GM19324 (cell line): ENCODE results near the gene FAM118A.
"Not testable (repeated sequence)": the region's sequence is repeated elsewhere in the genome, so short reads cannot be mapped to it uniquely, and the experiment has no call there.

Experiments used
- ATAC-seq: cut with Tn5 transposase; IDR thresholded peaks from one replicate; pipeline ENCODE4 v1.9.1; 2021; ENCODE audit warnings: mild to moderate bottlenecking, moderate library complexity; ENCODE audit not compliant: unreplicated experiment, low FRiP score

Gene FAM118A

GRCh38 chr22:45308391-45308956, 1.3 kb upstream of the FAM118A start:
- no peak for ATAC-seq

DNA sequence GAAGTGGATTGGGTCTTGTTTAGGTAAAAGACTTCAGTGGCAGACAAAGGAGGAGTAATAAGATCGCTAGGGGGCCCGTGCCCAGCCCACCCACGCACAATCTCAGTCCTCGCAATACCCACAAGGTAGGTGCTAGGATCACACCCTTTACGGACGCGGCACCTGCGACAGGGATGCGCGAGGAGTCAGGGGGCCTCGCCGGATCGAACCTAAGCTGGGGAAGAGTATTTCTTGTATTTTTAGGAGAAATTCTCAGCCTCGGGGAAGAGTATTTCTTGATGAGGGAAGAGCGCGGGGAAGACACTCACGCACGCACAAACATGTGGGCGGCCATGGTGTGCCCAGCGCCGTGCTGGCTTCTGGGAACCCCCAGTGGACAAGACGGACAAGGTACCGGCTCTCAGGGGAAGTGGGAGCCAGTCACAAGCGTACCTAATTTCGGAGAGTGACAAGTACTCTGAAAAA, 745 bp upstream of the FAM118A start:
- no peak for ATAC-seq

DNA sequence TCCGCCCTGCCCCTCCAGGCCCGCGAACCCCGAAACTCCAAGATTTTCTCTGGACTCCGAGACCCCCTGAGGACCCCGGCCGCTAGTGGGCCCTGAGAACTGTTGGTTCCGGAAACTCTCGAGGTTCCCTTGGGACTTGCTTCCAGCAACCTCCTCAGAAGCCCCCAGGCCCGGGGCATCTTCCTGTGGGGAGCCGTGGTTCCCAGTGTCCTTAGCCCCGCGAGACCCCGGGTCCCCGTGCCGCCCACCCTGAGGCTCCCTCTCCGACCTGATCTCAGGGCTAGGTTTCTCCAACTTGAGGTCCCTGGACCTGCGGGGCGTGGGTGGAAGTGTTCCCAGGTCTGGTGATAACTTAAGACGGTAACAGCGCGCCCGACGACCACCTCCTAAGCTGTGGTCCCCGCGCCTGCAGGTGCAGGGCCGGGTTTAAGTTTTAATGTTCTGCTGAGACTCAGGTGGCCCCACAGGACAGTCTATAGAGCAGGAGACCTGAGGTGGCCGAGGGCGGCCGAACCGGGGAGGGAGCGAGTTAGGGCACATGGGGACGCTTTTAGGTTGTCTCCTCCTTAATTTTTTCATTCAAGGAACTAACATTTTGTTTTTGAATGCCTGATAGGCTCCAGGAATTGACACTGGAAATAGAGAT, 720 bp downstream of the FAM118A start:
- no peak for ATAC-seq

GRCh38 chr22:45310977-45311531, 1.3 kb downstream of the FAM118A start:
- ATAC-seq = no peak

GRCh38 chr22:45312415-45312814, 2.7 kb downstream of the FAM118A start:
- no peak for ATAC-seq

DNA sequence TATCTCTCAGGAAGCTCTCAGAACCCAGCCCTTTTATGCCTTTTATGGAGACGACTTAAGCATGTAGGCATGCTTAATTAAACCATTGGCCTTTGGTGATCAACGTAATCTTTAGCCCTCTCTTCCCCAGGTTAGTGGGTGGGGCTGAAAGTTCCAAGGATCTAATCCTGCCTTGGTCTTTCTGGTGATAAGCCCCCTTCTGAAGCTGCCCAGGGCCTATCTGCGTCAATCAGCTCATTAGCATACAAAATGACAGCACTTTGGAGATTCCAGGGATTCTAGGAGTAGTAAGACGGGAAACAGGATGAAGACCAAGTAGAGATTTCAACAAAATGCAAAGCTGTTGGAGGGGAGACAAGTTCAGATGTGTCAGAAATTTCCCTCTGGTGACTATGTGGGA, 3.1 kb downstream of the FAM118A start:
- ATAC-seq = no peak

GRCh38 chr22:45314054-45314721, 4.5 kb downstream of the FAM118A start:
- ATAC-seq = no peak

DNA sequence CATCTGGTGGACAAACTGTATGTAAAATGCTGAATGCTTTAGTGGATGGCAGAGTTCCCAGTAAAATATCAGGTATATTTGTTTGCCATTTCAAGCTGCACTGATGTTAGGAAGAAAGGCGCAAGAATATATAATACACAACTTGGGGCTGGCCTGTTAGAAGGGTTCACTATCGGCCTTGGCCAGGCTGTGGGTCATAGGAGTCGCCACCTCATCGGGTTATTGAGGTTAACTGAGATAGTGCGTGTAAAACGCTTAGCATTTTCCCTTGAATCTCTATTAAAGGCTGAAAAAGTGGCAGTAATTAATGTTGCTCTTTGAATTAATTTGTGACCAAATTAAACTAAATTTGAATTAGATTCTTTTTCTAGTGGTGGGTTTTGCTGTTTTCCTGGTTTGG, 5.1 kb downstream of the FAM118A start:
- no peak for ATAC-seq

DNA sequence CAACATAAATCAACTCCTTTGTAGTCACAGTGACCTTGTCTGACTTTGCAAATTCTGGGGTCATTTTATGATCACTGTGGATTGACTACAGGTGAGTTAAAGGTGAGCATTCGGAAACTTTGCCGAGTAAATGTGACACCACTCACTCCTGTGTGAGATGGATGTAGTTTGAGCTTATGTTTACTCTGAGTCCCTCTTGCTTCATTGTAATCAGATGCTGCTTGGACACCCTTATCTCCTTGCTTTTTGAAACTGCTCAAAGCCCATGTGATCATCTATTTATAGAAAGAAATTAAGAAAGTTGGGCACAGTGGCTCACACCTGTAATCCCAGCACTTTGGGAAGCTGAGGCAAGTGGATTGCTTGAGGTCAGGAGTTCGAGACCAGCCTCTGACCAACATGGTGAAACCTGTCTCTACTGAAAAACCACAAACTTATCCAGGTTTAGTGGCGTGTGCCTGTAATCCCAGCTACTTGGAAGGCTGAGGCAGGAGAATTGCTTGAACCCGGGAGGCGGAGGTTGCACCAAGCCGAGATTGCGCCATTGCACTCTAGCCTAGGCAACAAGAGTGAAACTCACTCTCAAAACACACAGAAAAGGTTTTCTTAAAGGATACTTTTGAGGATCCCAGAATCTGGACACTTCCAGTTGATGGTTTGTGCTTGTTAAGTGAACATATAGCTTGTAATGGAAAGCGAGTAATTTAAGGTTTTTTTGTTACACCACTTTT, 7.2 kb downstream of the FAM118A start:
- no peak for ATAC-seq

DNA sequence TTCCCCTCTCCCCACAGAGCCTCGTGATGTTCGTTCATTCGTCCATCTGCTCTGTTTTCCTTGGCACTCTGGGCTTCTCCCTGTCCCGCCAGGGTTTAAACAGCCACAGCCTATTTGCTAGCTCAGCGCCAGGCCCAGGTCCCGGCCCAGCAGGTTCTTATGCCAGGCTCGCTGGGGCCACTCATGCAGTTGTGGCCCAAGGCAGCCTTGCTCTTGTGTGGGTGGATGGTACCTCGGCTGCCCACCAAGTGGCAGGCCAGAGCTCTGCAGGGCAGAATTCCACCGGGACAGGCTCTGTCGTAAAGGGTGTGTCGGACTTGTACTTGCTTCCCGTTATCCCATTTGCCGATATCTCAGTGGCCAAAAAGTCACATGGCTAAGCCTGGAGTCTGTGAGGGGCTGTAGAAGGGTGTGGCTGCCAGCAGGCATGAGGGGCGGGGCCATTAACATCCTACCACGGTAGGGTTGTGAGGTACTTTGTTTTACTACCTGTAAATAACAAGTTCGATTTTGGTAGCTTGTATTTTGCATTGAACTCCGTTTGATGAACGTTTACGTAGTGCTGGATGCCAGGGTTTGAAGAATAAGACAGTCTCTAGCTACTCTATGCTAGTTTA, 7.9 kb downstream of the FAM118A start:
- ATAC-seq = peak; percentile 12

- peak; percentile 50 for ATAC-seq
These were observed 8.4 kb downstream of the FAM118A start for GRCh38 chr22:45318168-45318557.

- ATAC-seq = peak; percentile 19
These were observed 9.0 kb downstream of the FAM118A start for GRCh38 chr22:45318558-45319323.

DNA sequence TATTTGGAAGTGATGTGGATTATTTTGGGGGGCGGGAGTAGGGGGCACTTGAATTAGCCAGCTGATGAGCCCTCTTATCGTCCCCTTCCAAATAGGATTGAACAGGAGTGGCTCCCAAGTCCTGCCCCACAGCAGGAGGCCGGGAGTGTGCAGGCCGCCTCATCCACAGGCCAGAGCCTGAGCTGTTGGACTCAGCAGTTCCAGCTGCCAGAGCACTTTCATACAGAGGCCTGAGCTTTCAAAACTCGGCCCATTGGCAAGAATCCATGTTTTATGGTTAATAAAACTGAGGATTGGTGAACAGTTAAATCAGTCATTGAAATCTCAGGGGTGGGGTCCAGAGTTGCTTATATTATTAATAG, 9.6 kb downstream of the FAM118A start:
- ATAC-seq = no peak

DNA sequence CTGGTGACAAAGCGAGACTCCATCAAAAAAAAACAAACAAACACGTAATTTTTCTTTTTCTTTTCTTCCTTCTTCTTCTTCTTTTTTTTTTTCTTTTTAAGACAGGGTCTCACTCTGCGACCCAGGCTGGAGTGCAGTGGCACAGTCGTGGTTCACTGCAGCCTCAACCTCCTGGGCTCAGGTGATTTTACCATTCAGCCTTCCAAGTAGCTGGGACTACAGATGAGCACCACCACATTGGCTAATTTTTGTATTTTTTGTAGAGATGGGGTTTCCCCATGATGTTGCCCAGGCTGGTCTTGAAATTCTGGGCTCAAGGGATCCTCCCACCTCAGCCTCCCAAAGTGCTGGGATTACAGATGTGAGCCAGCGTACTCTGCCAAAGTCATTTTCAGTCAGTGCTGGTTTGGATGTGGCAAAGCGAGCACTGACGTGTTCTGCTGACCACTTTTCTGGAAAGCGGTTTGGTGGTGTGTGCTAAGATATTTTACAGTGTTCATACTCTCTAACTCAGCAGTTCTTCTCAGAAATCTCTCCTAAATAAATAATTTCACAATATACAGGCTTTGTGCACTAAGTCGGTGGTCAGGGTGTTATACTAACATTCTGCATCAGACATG, 10.7 kb downstream of the FAM118A start:
- ATAC-seq = no peak

DNA sequence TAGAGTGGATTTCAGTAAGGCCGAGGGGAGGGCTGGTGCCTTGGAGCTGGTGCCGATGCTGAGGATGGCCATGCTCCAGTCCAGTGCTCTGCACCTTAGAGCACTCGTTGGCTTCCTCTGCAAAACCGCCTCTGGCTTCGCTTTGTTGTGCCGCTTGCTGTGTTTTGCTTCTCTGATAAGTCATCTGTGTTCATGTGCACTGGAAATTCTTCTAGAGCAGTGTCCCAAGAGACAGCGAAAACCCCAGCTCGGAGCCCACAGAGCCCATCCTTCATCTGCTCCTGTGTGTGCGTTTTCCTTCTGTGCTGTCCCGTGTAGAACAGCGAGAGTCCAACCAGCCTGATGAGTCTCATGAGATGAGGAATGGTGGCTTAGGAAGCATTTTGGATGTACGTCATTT, 12.1 kb downstream of the FAM118A start:
- ATAC-seq = no peak

- no peak for ATAC-seq
These were observed 13.3 kb downstream of the FAM118A start for GRCh38 chr22:45322873-45323525.

DNA sequence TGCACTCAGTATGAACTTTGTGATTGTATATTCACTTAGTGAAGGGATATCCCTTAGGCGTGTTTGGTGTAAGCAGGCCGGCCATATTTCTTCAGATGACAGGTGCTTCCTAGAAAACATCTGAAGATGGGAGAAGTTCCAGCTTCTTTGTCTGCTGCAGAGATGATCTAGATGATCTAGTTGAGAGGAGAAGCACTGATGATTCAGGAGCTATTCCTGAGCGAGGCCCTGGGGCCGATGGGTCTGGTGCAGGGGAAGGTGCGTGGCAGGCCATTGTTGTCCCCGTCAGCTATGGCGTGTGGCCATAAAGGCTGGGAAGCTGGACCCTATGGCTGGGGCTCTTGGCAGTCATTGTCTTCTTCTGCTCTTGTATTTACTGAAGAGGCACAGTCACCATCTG, 14.0 kb downstream of the FAM118A start:
- ATAC-seq = no peak

- no peak for ATAC-seq
These were observed 14.6 kb downstream of the FAM118A start for GRCh38 chr22:45324311-45324711.

DNA sequence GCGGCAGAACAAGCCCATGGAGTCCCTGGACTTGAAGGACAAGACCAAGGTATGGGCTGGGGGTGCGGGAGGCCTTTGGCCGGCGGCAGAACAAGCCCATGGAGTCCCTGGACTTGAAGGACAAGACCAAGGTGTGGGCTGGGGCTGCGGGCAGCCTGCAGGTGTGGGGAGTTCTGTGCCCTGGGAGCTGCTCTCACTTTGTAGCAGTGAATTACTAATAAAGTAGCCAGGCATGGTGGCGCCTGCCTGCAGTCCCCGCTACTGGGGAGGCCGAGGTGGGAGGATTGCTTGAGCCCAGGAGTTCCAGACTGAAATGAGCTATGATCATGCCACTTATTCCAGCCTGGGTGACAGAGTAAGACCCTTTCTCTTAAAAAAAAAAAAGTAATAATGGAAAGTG, 18.5 kb downstream of the FAM118A start:
- not testable (repeated sequence) for ATAC-seq
